Parathyroid adenoma (tissue), 2 donors: ENCODE measurements around the gene DGKI.

Experiments used
- H2AFZ ChIP-seq: fragments of 300-600 bp; sonication (generic); one replicate; pipeline ENCODE4 v1.7.0; 2017; ENCODE audit warnings: antibody characterized with exemption, mild to moderate bottlenecking
- H3K27ac ChIP-seq: fragments of 300-600 bp; sonication (generic); one replicate; pipeline ENCODE4 v1.7.0; 2017
- H3K27me3 ChIP-seq: fragments of 300-600 bp; sonication (generic); one replicate; pipeline ENCODE4 v1.7.0; 2017; ENCODE audit warnings: low read length; ENCODE audit not compliant: control insufficient read depth, insufficient read depth
- H3K36me3 ChIP-seq: fragments of 300-600 bp; sonication (generic); one replicate; pipeline ENCODE4 v1.7.0; 2017; ENCODE audit warnings: low read length; ENCODE audit not compliant: control insufficient read depth, insufficient read depth
- H3K4me1 ChIP-seq: fragments of 300-600 bp; sonication (generic); one replicate; pipeline ENCODE4 v1.7.0; 2017; ENCODE audit warnings: control low read depth
- H3K4me2 ChIP-seq: fragments of 300-600 bp; sonication (generic); one replicate; pipeline ENCODE4 v1.7.0; 2017; ENCODE audit warnings: low read length
- H3K4me3 ChIP-seq: fragments of 300-600 bp; sonication (generic); one replicate; pipeline ENCODE4 v1.7.0; 2017; ENCODE audit warnings: low read depth, low read length
- H3K79me2 ChIP-seq: fragments of 300-600 bp; sonication (generic); one replicate; pipeline ENCODE4 v1.7.0; 2017; ENCODE audit warnings: control low read depth
- H3K9ac ChIP-seq: fragments of 300-600 bp; sonication (generic); one replicate; pipeline ENCODE4 v1.7.0; 2017; ENCODE audit warnings: mild to moderate bottlenecking
- H3K9me3 ChIP-seq: fragments of 300-600 bp; sonication (generic); one replicate; pipeline ENCODE4 v1.7.0; 2017; ENCODE audit warnings: low read length; ENCODE audit not compliant: control insufficient read depth
- TF ChIP-seq, protein P1 (sequence below): fragments of 300-600 bp; sonication (generic); IDR thresholded peaks from one replicate; pipeline ENCODE4 v1.7.0; 2017; ENCODE audit warnings: antibody characterized with exemption, mild to moderate bottlenecking
- donor health status: primary hyperparathyroidism.

Gene DGKI

DNA sequence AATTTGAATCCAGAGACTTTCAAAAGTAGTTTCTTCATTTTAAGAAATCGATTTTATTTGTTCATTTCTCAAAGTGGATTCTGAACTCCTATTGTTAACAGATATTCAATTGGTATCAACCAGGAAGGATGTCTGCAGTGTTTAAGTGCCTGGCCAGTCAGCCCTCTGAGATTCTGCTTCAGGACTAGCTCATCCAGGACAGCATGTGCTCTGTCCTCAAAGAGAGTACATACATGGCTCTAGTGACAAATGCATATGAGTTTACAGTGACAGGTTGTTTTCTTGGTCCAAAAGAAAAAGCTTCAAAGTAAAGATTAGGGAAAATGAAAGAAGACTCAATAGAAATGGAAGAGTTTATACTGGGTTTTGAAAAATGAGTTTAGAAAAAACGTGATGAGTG, 494.8 kb downstream of the DGKI start:
- H3K27me3 ChIP-seq, result no peaks in the 10 kb centered on the region
- no peak overlapping the region for H3K4me3 ChIP-seq
- H3K4me1 ChIP-seq, result peaks cover 38% of the 10 kb centered on the region
- no peaks in the 10 kb centered on the region for H3K79me2 ChIP-seq
- TF ChIP-seq, protein P1, sequence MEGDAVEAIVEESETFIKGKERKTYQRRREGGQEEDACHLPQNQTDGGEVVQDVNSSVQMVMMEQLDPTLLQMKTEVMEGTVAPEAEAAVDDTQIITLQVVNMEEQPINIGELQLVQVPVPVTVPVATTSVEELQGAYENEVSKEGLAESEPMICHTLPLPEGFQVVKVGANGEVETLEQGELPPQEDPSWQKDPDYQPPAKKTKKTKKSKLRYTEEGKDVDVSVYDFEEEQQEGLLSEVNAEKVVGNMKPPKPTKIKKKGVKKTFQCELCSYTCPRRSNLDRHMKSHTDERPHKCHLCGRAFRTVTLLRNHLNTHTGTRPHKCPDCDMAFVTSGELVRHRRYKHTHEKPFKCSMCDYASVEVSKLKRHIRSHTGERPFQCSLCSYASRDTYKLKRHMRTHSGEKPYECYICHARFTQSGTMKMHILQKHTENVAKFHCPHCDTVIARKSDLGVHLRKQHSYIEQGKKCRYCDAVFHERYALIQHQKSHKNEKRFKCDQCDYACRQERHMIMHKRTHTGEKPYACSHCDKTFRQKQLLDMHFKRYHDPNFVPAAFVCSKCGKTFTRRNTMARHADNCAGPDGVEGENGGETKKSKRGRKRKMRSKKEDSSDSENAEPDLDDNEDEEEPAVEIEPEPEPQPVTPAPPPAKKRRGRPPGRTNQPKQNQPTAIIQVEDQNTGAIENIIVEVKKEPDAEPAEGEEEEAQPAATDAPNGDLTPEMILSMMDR, result no peak
- no peak overlapping the region for H3K9ac ChIP-seq
- H3K9me3 ChIP-seq, result no peaks in the 10 kb centered on the region
- H3K4me2 ChIP-seq, result peak overlapping the region; percentile 48
- H3K36me3 ChIP-seq, result no peaks in the 10 kb centered on the region
- H3K27ac ChIP-seq, result peak overlapping the region; percentile 95
- H2AFZ ChIP-seq, result peak overlapping the region; percentile 72

DNA sequence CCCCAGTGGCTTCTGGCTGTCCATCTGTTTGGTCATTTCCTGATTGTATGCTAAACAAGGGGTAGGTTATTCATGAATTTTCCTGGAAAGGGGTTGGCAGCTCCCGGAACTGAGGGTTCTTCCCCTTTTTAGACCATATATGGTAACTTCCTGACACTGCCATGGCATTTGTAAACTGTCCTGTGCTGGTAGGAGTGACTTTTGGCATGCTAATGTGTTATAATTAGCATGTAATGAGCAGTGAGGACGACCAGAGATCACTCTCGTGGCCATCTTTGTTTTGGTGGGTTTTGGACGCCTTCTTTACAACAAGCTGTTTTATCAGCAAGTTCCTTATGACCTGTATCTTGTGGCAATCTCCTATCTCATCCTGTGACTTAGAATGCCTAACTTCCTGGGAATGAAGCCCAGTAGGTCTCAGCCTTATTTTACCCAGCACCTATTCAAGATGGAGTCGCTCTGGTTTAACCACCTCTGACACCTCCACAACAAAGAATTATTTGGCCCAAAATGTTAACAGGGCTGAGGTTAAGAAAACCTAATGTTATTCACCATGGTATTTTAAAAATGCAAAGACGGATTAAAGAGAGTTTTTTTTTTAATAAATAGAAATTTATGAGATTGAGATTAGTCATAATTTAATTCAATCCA, 500.9 kb downstream of the DGKI start:
- H3K4me2 ChIP-seq, result no peak overlapping the region
- H3K4me1 ChIP-seq, result peaks cover 26% of the 10 kb centered on the region
- H3K27me3 ChIP-seq, result no peaks in the 10 kb centered on the region
- no peaks in the 10 kb centered on the region for H3K79me2 ChIP-seq
- no peaks in the 10 kb centered on the region for H3K36me3 ChIP-seq
- TF ChIP-seq, protein P1, result no peak
- H3K9me3 ChIP-seq, result no peaks in the 10 kb centered on the region
- H2AFZ ChIP-seq, result peak overlapping the region; percentile 72
- H3K27ac ChIP-seq, result peak overlapping the region; percentile 96
- H3K9ac ChIP-seq, result no peak overlapping the region
- no peak overlapping the region for H3K4me3 ChIP-seq

DNA sequence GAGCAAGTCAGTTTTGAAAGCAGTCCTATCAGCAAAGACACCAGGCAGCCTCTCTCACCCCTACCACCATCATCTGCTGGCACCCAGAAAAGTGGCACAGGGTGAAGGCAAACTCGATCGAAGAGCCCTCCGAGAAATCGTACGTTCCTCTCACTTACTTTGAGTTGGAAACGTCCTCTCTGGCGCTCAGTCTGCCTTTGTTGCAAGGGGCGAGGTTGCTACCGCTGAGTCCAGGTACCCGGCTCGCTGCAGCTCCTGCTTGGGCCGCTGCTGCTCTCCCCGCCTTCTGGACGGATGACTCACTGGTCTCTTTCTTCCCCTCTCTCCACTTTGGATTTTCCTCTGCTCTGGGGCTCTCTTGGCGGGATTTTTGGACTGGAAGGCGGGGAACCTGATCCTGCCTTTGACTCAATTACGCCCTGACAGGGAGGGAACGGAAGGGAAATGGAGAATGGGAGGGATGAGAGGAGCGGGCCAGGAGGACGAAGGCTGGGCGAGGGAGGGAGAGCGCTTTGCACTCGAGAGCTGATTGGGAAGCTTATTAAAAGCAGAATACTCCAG, 503.4 kb downstream of the DGKI start, which contains the start of gene PTN:
Gene PTN, minus strand, starts transcription at position 453 of the 561 bp plus-strand sequence. CDS start 88,760 bp downstream, outside the sequence.
- peaks cover 17% of the 10 kb centered on the region for H3K79me2 ChIP-seq
- peak within 1 kb of the TSS; percentile 72 for H3K4me3 ChIP-seq
- peak within 1 kb of the TSS; percentile 80 for H3K4me2 ChIP-seq
- peaks cover 41% of the 10 kb centered on the region for H3K4me1 ChIP-seq
- H3K27me3 ChIP-seq, result no peaks in the 10 kb centered on the region
- H3K9me3 ChIP-seq, result no peaks in the 10 kb centered on the region
- H2AFZ ChIP-seq, result peak within 1 kb of the TSS; percentile 63
- H3K9ac ChIP-seq, result peak within 1 kb of the TSS; percentile 47
- TF ChIP-seq, protein P1, result no peak
- peak within 1 kb of the TSS; percentile 96 for H3K27ac ChIP-seq
- H3K36me3 ChIP-seq, result no peaks in the 10 kb centered on the region

DNA sequence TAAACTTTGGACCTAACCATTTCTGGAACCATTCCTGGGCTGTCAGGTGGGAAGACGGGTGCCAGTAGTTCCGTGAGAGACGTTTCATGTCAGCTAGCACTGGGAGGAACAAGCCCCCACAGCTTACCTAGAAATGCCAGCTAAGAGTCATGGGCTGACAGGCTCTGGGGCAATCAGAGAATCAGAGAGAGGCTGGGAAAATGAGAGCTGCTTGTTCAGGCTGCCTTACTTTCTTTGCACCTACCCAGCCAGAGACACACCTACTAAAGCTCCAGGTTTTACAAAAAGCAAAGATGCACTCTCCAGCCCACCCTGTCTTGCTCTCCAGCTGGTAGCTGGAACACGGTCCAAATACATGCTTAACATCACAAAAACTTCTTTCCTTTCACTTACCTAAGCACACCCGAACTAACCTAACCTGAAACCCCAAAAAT, 503.9 kb downstream of the DGKI start:
- peak overlapping the region; percentile 63 for H2AFZ ChIP-seq
- peak overlapping the region; percentile 47 for H3K9ac ChIP-seq
- H3K4me1 ChIP-seq, result peaks cover 39% of the 10 kb centered on the region
- no peaks in the 10 kb centered on the region for H3K36me3 ChIP-seq
- H3K9me3 ChIP-seq, result no peaks in the 10 kb centered on the region
- H3K4me3 ChIP-seq, result peak overlapping the region; percentile 72
- H3K4me2 ChIP-seq, result peak overlapping the region; percentile 80
- H3K79me2 ChIP-seq, result peaks cover 21% of the 10 kb centered on the region
- TF ChIP-seq, protein P1, result no peak
- H3K27ac ChIP-seq, result peak overlapping the region; percentile 96
- no peaks in the 10 kb centered on the region for H3K27me3 ChIP-seq
